Medulla oblongata (tissue), 1 donor: ENCODE measurements around the gene ZC3H4.

ENCODE experiments used
- DNase-seq: peaks from one replicate; pipeline ENCODE4 v3.0.0-alpha.2; 2015; ENCODE audit errors: extremely low spot score

The ZC3H4 gene

GRCh38 chr19:47133021-47133471 is 19.5 kb upstream of the ZC3H4 start:
- no peak for DNase-seq

- DNase-seq: no peak
These were observed 18.7 kb upstream of the ZC3H4 start for GRCh38 chr19:47132194-47132852.

- peak; percentile 93 for DNase-seq
These were observed 17.1 kb upstream of the ZC3H4 start, which contains the start of gene SAE1 for GRCh38 chr19:47130589-47131227. Gene SAE1, plus strand, starts transcription at chr19:47130835. Its CDS starts 96 bp downstream, at chr19:47130931.

GRCh38 chr19:47130120-47130588 is 16.6 kb upstream of the ZC3H4 start:
- DNase-seq: no peak

- DNase-seq: no peak
These were observed 16.0 kb upstream of the ZC3H4 start for GRCh38 chr19:47129579-47129978.

- DNase-seq: no peak
These were observed 12.0 kb upstream of the ZC3H4 start for GRCh38 chr19:47125669-47125938.

GRCh38 chr19:47124937-47125668 is 11.5 kb upstream of the ZC3H4 start:
- DNase-seq: peak; percentile 90

GRCh38 chr19:47123406-47123805 is 9.8 kb upstream of the ZC3H4 start:
- DNase-seq: no peak

GRCh38 chr19:47122359-47123335 is 9.1 kb upstream of the ZC3H4 start:
- DNase-seq: no peak

- DNase-seq: no peak
These were observed 7.0 kb upstream of the ZC3H4 start for GRCh38 chr19:47120470-47121067.

- DNase-seq: no peak
These were observed 475 bp upstream of the ZC3H4 start for GRCh38 chr19:47113850-47114651.

- DNase-seq: peak; percentile 80
These were observed 1.2 kb downstream of the ZC3H4 start for GRCh38 chr19:47112166-47112996.

GRCh38 chr19:47111682-47112165 is 1.9 kb downstream of the ZC3H4 start:
- DNase-seq: no peak

GRCh38 chr19:47111006-47111621 is 2.5 kb downstream of the ZC3H4 start:
- DNase-seq: peak; percentile 58

GRCh38 chr19:47110521-47111005 is 3.0 kb downstream of the ZC3H4 start:
- DNase-seq: peak; percentile 31

GRCh38 chr19:47109541-47110375 is 3.8 kb downstream of the ZC3H4 start:
- DNase-seq: peak; percentile 71

GRCh38 chr19:47109177-47109540 is 4.4 kb downstream of the ZC3H4 start:
- no peak for DNase-seq
